Omental fat pad (tissue), 4 donors: ENCODE measurements around the gene IDH3G. TPM values are rescaled to one million over a fixed set of nuclear protein-coding genes. Genes with fewer than 3 reads are reported as not detected.

Experiments
- ATAC-seq: fragments of 150-250 bp; one replicate; pipeline ENCODE4 v1.9.1; 2016; ENCODE audit warnings: mild to moderate bottlenecking, moderate library complexity; ENCODE audit not compliant: low FRiP score
- DNase-seq: peaks from one replicate; pipeline ENCODE4 v3.0.0-alpha.2; 2019; ENCODE audit warnings: low spot score
- total RNA-seq, 4 donors: library from RNA; depleted of rRNA; stranded (reverse); fragments of >200 nt; gene quantifications; one replicate each; pipeline ENCODE4 v1.1.0, GENCODE V29; 2016
- TF ChIP-seq, protein P1 (sequence below), 3 donors: fragments of 450-650 bp; IDR thresholded peaks; one replicate each; pipeline ENCODE4 v1.5.1; 2016 to 2017; ENCODE audit warnings: antibody characterized with exemption in 3 of 3, mild to moderate bottlenecking in 3 of 3, moderate library complexity in 2 of 3

Gene IDH3G
- total RNA-seq, 4 donors from 2014 or later = 71.9 to 119 (median 89.7) TPM

DNA sequence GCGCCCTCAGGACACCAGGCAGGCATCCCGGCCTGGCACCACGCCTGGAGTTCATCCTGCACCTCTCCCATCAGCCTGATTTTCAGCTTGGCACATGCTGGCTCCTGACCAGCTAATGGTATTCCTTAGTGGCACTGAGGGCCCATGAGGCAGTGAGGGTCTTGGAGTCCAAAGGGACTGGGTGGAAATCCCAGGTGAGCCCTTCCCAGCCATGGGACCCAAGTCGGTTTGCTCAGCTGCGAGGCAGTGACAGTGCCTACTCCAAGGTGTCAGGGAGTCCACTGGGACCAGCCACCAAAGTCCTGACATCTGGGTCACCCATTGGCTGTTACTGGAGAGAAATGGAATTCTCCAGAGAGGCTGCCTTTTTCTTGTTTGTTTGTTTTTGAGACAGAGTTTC, 5.2 kb upstream of the IDH3G start:
- DNase-seq = no peak
- TF ChIP-seq, protein P1, sequence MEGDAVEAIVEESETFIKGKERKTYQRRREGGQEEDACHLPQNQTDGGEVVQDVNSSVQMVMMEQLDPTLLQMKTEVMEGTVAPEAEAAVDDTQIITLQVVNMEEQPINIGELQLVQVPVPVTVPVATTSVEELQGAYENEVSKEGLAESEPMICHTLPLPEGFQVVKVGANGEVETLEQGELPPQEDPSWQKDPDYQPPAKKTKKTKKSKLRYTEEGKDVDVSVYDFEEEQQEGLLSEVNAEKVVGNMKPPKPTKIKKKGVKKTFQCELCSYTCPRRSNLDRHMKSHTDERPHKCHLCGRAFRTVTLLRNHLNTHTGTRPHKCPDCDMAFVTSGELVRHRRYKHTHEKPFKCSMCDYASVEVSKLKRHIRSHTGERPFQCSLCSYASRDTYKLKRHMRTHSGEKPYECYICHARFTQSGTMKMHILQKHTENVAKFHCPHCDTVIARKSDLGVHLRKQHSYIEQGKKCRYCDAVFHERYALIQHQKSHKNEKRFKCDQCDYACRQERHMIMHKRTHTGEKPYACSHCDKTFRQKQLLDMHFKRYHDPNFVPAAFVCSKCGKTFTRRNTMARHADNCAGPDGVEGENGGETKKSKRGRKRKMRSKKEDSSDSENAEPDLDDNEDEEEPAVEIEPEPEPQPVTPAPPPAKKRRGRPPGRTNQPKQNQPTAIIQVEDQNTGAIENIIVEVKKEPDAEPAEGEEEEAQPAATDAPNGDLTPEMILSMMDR (IDR thresholded peaks at IDR 0.05) = no peak
- no peak for ATAC-seq

DNA sequence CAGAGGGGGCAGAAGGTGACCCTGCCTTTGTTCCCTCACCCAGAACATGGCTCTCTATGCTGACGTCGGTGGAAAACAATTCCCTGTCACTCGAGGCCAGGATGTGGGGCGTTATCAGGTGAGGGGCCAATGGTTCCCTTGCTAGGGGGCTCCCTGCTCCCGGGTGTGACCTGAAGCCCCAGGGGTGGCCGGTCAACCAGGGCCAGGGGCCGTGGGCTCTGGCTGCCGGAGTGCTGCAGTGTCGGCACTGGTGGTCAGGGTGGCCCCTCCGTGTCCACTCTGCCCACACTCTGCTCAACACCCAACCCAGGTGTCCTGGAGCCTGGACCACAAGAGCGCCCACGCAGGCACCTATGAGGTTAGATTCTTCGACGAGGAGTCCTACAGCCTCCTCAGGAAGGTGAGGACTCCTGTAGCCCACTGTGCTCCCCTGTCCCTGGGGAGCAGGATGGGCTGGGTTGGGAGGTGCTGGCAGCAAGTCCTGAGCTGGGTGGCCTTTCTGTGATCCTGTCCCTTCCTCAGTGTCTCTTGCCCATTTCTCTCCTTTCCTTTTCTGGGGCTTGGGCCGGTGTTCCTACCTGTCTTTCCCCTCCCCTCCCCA, 3.3 kb upstream of the IDH3G start:
- TF ChIP-seq, protein P1 (IDR thresholded peaks at IDR 0.05) = no peak
- no peak for ATAC-seq
- no peak for DNase-seq

DNA sequence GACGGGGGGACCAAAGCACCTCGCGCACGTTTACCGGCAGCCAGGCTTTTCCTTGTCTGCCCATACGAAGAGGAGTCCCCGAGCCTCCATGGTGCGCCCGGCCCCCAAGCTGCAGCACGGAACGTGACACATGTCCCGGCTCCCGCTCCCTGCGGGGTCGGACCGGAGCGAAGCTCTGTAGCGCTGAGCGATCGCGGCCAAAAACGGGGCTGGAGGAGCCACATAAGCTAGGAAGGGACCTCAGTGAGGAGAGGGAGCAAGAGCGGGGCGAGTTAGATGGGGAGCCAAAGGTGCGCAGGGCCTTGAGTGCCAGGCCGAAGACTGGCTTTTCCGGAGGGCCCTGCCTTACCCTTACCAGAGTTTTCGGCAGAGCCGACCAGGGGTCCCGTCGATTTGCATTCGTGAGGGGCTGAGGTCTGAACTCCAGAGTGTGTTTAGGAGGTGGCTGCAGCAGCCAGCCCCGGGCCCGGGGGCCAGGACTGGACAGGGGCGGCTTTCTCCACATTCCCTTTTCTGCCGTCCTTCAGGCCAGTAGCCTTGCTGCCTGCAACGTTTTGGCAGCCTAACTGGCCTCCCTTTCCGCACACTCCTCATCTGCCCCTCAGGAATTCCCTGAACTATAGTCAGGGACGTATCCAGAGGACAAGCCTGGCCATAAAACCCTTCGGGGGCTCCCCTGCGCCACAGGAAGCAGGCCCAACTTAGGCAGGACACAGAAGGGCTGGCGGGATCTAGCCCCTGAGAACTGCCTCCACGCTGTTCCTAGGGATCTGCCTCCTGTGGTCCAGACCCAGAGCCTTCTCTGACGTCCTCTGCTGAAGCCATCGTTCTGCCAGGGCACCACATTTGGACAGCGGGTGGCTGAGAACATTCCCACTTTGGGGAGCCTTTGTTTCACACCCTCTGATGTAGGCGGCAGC, 982 bp upstream of the IDH3G start:
- no peak for DNase-seq
- TF ChIP-seq, protein P1 (IDR thresholded peaks at IDR 0.05) = no peak
- no peak for ATAC-seq

DNA sequence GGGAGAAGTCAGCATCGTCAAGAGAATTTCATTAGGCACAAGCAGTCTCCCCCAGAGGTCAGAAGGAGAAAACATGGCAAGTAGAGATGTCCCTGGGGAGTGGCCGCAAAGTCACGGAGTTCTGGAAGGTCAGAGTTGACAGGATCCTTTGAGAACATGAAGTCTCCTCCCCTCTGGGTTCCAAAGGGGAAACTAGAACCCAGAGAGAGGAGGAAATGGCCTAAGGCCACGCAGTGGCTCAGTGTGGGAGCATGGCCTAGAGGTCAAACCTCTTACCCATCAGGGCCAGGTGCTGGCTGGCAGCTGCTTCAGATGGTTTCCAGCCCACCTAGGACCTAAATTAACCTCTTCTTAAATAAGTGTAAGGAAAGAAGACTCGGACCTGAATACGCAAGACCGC, 884 bp downstream of the IDH3G start:
- TF ChIP-seq, protein P1 (IDR thresholded peaks at IDR 0.05) = no peak
- no peak for DNase-seq
- no peak for ATAC-seq

DNA sequence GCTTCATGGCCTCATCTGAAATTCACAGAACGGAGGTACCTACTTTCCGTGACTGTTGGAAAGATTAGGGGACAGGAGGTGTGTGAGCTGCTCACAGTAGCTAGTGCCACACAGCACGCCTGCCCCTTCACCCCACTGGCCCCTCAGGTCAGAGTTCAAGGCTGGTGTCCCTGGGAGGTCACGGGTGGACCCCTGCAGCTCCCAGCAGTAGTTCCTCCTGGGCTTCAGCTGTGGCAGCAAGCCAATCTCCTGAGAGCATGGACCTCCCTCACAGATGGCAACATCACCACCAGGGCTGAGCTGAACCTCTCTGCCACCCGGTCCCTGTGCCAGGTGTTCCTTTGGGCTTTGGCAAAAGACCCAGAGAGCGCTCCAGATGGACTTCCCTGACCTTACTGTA, 1.8 kb downstream of the IDH3G start:
- TF ChIP-seq, protein P1 (IDR thresholded peaks at IDR 0.05) = no peak
- ATAC-seq (no peak), DNase-seq (no peak)

DNA sequence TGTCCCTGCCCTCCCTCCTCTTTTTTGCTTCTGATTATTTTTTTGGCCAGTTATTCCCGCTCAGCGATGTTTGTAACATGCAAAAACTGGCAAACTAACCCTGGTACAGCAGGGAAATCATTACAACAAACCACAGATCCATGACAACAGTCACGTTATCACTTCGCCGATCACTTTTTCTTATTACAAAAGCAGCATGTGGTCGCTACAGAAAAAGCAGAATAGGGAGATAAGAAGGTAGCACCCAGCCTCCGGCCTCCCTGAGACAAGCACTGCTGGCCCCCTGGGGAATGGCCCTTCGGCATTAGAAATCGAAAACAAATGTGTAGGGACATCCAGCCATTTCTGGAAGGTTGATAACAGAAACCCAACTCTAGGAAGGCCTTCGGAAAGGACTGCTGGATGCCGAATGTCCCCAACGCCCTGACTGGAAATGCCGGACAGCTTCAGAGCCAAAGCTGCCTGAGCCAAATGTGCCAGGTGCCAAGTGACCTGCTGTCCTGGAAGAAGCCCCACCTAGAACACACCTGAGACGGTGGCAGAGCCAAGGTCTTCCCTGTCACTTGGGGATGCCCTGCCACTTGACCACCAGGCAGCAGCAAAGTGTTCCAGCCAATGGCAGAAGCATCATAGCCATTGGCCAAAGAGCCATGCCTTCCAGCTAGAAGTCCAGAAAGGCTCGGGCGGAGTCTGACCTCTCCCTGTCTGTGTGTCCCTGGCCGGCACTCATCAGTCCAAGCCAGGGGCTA, 2.9 kb downstream of the IDH3G start:
- TF ChIP-seq, protein P1 (IDR thresholded peaks at IDR 0.05) = no peak
- DNase-seq (no peak), ATAC-seq (no peak)
